Heart left ventricle (tissue), 13 donors: ENCODE results near the gene MROH7.

Experiments
- CTCF ChIP-seq, 12 donors: fragments of 200-600 bp; sonication (generic) in 4 of 12; IDR thresholded peaks; one replicate each; pipeline versions ENCODE4 v1.5.0 to v1.8.0; 2018 to 2022; ENCODE audit warnings: antibody characterized with exemption in 12 of 12, mild to moderate bottlenecking in 5 of 12
- POLR2A ChIP-seq, 2 donors: fragments of 450-650 bp; IDR thresholded peaks; one replicate each; pipeline ENCODE4 v1.6.1; 2017; ENCODE audit warnings: antibody characterized with exemption in 2 of 2, mild to moderate bottlenecking in 2 of 2, moderate library complexity in 2 of 2
- donor health status: ischemic (EF 13 %, LVEDD 7.1; RV severe dilation, severe dysfunction).
- donor health status: DM: no; HTN: yes; CAD: no.
- donor health status: DM: no; HTN: no; CAD: no.
- donor health status: ischemic (EF 25% LVEDD 6.9; RV normal size, moderate dysfunction).
- donor health status: ischemic (EF 25% LVEDD 5.7; RV mildly dilated, moderate dysfunction).
- donor health status: ischemic (EF 35%, LVEDD 5.7; RV mildly dilated, moderate dysfunction).
- donor health status: nonischemic (EF 11% LVEDD 7.7; RV severe dilation, severe dysfunction).
- donor health status: DM: yes; HTN: yes; CAD: no.
- donor health status: PGD.
- donor health status: ischemic (EF 29% LVEDD 5.4; RV normal size, mild dysfunction).
- donor health status: nonischemic (EF 23%, LVEDD 6.1; RV moderate dilation, normal function).

GRCh38 chr1:54615531-54616279 is 25.9 kb upstream of the MROH7 start:
- TF ChIP-seq CTCF (IDR thresholded peaks at IDR 0.05) (no peak), POLR2A (IDR thresholded peaks at IDR 0.05) (no peak)
